ENCODE results near the gene ZBTB37.

- TF ChIP-seq CTCF (IDR thresholded peaks at IDR 0.05) (no peak), POLR2A (IDR thresholded peaks at IDR 0.05) (no peak), EP300 (IDR thresholded peaks at IDR 0.05) (no peak)
Measured at GRCh38 chr1:173832748-173833147, 35.4 kb upstream of the ZBTB37 start.

All from upper lobe of left lung (tissue), 4 donors.